ENCODE measurements around the gene DPP3.
"Not testable (repeated sequence)": the region's sequence is repeated elsewhere in the genome, so short reads cannot be mapped to it uniquely, and the experiment has no call there.

Gene DPP3

DNA sequence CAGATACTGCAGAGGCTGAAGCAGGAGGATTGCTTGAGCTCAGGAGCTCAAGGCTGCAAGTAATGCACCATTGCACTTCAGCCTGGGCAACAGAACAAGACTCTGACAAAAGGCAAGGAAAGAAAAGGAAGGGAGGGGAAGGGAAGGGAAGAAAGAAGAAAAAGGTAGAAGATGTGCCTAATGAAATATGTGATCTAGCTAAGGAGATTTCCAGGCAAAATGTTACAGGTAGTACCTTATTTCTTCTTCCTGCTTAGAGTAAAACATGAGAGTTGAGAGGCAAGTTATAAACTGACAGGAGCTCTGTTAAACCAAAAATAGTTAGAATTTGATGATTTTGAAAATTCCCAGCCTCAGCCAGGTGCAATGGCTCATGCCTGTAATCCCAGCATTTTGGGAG, 18.2 kb upstream of the DPP3 start:
- Histone ChIP-seq H3K27ac (replicated peaks) (no peak overlapping the region), H3K4me3 (replicated peaks; ENCODE audit: insufficient read depth, low read length) (no peak overlapping the region), H3K27me3 (ENCODE audit: insufficient read depth, poor library complexity, severe bottlenecking) (no peaks in the 10 kb centered on the region)
- no peak for TF ChIP-seq SPI1 (IDR thresholded peaks at IDR 0.05; ENCODE audit: borderline replicate concordance, low read depth)
- TF ChIP-seq POLR2AphosphoS5 (IDR thresholded peaks at IDR 0.05; ENCODE audit: low read depth), result no peak
- TF ChIP-seq GABPA (IDR thresholded peaks at IDR 0.05; ENCODE audit: low read depth), result no peak
- TF ChIP-seq, protein P1, sequence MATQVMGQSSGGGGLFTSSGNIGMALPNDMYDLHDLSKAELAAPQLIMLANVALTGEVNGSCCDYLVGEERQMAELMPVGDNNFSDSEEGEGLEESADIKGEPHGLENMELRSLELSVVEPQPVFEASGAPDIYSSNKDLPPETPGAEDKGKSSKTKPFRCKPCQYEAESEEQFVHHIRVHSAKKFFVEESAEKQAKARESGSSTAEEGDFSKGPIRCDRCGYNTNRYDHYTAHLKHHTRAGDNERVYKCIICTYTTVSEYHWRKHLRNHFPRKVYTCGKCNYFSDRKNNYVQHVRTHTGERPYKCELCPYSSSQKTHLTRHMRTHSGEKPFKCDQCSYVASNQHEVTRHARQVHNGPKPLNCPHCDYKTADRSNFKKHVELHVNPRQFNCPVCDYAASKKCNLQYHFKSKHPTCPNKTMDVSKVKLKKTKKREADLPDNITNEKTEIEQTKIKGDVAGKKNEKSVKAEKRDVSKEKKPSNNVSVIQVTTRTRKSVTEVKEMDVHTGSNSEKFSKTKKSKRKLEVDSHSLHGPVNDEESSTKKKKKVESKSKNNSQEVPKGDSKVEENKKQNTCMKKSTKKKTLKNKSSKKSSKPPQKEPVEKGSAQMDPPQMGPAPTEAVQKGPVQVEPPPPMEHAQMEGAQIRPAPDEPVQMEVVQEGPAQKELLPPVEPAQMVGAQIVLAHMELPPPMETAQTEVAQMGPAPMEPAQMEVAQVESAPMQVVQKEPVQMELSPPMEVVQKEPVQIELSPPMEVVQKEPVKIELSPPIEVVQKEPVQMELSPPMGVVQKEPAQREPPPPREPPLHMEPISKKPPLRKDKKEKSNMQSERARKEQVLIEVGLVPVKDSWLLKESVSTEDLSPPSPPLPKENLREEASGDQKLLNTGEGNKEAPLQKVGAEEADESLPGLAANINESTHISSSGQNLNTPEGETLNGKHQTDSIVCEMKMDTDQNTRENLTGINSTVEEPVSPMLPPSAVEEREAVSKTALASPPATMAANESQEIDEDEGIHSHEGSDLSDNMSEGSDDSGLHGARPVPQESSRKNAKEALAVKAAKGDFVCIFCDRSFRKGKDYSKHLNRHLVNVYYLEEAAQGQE (IDR thresholded peaks at IDR 0.05; ENCODE audit: insufficient replicate concordance, low read depth), result no peak
- TF ChIP-seq, protein P2, sequence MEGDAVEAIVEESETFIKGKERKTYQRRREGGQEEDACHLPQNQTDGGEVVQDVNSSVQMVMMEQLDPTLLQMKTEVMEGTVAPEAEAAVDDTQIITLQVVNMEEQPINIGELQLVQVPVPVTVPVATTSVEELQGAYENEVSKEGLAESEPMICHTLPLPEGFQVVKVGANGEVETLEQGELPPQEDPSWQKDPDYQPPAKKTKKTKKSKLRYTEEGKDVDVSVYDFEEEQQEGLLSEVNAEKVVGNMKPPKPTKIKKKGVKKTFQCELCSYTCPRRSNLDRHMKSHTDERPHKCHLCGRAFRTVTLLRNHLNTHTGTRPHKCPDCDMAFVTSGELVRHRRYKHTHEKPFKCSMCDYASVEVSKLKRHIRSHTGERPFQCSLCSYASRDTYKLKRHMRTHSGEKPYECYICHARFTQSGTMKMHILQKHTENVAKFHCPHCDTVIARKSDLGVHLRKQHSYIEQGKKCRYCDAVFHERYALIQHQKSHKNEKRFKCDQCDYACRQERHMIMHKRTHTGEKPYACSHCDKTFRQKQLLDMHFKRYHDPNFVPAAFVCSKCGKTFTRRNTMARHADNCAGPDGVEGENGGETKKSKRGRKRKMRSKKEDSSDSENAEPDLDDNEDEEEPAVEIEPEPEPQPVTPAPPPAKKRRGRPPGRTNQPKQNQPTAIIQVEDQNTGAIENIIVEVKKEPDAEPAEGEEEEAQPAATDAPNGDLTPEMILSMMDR (IDR thresholded peaks at IDR 0.05; ENCODE audit: insufficient read depth, low read length), result no peak
- no peak for DNase-seq (ENCODE audit: low read depth in 1 of 2, low spot score in 1 of 2)

DNA sequence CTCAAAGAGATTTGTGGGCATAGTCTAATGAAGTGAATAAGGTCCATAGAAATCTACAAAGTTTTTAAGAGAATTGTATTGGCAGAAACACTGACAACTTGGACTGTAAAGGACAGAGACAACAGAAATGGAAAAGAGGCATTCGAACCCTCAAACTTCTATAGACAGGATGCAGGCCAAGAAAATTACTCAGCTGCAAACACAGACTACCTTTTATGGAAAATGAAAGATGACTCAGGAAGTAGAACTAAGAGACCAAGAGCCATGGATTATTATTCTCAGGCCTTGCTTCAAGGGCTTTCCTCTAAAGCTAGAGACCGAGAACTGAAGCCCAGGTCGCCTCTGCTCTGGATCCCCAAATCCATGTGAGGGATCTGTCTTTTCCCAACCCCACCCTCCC, 17.3 kb upstream of the DPP3 start:
- TF ChIP-seq, protein P2 (IDR thresholded peaks at IDR 0.05; ENCODE audit: insufficient read depth, low read length), result no peak
- TF ChIP-seq, protein P1 (IDR thresholded peaks at IDR 0.05; ENCODE audit: insufficient replicate concordance, low read depth), result no peak
- no peak for TF ChIP-seq POLR2AphosphoS5 (IDR thresholded peaks at IDR 0.05; ENCODE audit: low read depth)
- Histone ChIP-seq H3K4me3 (replicated peaks; ENCODE audit: insufficient read depth, low read length) (no peak overlapping the region), H3K27ac (replicated peaks) (no peak overlapping the region), H3K27me3 (ENCODE audit: insufficient read depth, poor library complexity, severe bottlenecking) (no peaks in the 10 kb centered on the region)
- no peak for DNase-seq (ENCODE audit: low read depth in 1 of 2, low spot score in 1 of 2)

DNA sequence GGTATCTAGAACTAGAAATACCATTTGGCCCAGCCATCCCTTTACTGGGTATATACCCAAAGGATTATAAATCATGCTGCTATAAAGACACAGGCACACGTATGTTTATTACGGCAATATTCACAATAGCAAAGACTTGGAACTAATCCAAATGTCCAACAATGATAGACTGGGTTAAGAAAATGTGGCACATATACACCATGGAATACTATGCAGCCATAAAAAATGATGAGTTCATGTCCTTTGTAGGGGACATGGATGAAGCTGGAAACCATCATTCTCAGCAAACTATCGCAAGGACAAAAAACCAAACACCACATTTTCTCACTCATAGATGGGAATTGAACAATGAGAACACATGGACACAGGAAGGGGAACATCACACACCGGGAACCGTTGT, 16.1 kb upstream of the DPP3 start:
- not testable (repeated sequence) for DNase-seq (ENCODE audit: low read depth in 1 of 2, low spot score in 1 of 2); H3K27ac ChIP-seq (replicated peaks); H3K4me3 ChIP-seq (replicated peaks; ENCODE audit: insufficient read depth, low read length); H3K27me3 ChIP-seq (ENCODE audit: insufficient read depth, poor library complexity, severe bottlenecking)

DNA sequence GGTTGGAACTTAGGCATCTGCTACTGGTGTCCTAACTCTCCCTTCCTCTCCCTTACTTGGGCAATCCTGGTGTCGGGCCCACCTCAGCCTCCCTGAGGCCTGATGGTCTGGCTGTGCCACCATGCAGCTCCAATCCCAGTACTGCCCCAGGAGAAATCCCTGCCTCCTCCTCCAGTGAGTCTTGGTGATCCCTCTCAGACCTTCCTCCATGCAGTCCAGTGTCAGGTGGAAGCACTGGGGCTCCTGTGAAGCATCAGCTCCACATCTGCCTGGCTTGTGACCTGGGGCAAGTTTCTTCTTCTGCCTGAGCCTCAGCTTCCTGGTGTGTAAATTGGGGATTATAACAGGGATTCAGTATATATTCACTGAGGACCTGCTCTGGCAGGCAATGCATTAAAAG, 15.3 kb upstream of the DPP3 start:
- Histone ChIP-seq H3K4me3 (replicated peaks; ENCODE audit: insufficient read depth, low read length) (peak overlapping the region; percentile 55), H3K27ac (replicated peaks) (peak overlapping the region; percentile 53), H3K27me3 (ENCODE audit: insufficient read depth, poor library complexity, severe bottlenecking) (no peaks in the 10 kb centered on the region)
- DNase-seq (ENCODE audit: low read depth in 1 of 2, low spot score in 1 of 2), result no peak
- TF ChIP-seq GABPA (IDR thresholded peaks at IDR 0.05; ENCODE audit: low read depth) (no peak), SPI1 (IDR thresholded peaks at IDR 0.05; ENCODE audit: borderline replicate concordance, low read depth) (no peak), POLR2AphosphoS5 (IDR thresholded peaks at IDR 0.05; ENCODE audit: low read depth) (no peak)
- TF ChIP-seq, protein P2 (IDR thresholded peaks at IDR 0.05; ENCODE audit: insufficient read depth, low read length), result no peak
- TF ChIP-seq, protein P1 (IDR thresholded peaks at IDR 0.05; ENCODE audit: insufficient replicate concordance, low read depth), result no peak

All from HL-60 (cell line).